SH-SY5Y (cell line): ENCODE results near the gene WBP1L.

ENCODE experiments used
- GATA2 ChIP-seq: IDR thresholded peaks from 2 replicates; pipeline ENCODE4 v1.6.1; 2011; ENCODE audit warnings: mild to moderate bottlenecking, low read depth, low read length
- GATA3 ChIP-seq: IDR thresholded peaks from 2 replicates; pipeline ENCODE4 v1.6.1; 2011; ENCODE audit warnings: low read depth, mild to moderate bottlenecking, low read length, moderate library complexity

GRCh38 chr10:102704915-102705314 lies 38.8 kb upstream of the WBP1L start:
- TF ChIP-seq GATA2 (no peak), GATA3 (no peak)
